ENCODE data around the gene RGS9.

DNA sequence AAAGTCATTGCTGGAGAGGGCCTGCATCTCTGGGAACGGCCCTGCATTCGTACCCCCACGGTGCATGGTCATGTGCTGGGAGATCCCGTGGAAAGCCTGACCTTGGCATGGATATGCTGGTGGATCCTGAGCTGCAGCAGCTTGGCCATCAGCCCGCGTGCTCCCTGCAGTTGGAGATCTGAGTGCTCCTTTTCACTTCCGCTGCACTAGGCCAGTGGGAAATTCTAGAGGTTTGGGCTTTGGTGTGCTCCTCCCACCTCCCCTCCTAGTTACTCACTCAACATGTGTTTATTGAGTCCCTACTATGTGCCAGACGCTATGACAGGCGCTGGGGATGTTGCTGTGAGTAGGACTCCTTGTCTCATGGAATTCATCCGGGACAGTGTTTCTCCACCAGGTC lies 91.1 kb downstream of the RGS9 start:
- TF ChIP-seq CTCF (IDR thresholded peaks at IDR 0.05 in 2 of 3, conservative IDR thresholded peaks at IDR 0.05 in 1 of 3; ENCODE audit: control insufficient read depth in 2 of 3, extremely low read depth in 1 of 3, insufficient read depth in 1 of 3, low read depth in 3 of 3, low read length in 3 of 3): no peak
- no peak for TF ChIP-seq POLR2AphosphoS2 (IDR thresholded peaks at IDR 0.05; ENCODE audit: low read depth, low read length)
- no peak for TF ChIP-seq ZBTB33 (IDR thresholded peaks at IDR 0.05)

Data from GM12878 (cell line).